GM12872 (cell line): ENCODE measurements around the gene TEAD4.

ENCODE experiments used
- CTCF ChIP-seq: IDR thresholded peaks from 3 replicates; pipeline ENCODE4 v1.5.1; 2011; ENCODE audit warnings: low read depth, mild to moderate bottlenecking, low read length, moderate library complexity; ENCODE audit not compliant: insufficient read depth

Gene TEAD4

GRCh38 chr12:3078086-3078820 is 119.1 kb downstream of the TEAD4 start:
- TF ChIP-seq CTCF, result no peak

- no peak for TF ChIP-seq CTCF
Observed at GRCh38 chr12:3081091-3081490, 121.9 kb downstream of the TEAD4 start.

GRCh38 chr12:3081886-3082285 is 122.7 kb downstream of the TEAD4 start:
- no peak for TF ChIP-seq CTCF

- TF ChIP-seq CTCF, result no peak
Observed at GRCh38 chr12:3083241-3083920, 124.2 kb downstream of the TEAD4 start.

- no peak for TF ChIP-seq CTCF
Observed at GRCh38 chr12:3083921-3084347, 124.7 kb downstream of the TEAD4 start.

- no peak for TF ChIP-seq CTCF
Observed at GRCh38 chr12:3084742-3085141, 125.5 kb downstream of the TEAD4 start.

- TF ChIP-seq CTCF, result no peak
Observed at GRCh38 chr12:3085341-3086139, 126.3 kb downstream of the TEAD4 start.
